GM12873 (cell line): ENCODE measurements around the gene DEFB114.

Experiments
- TF ChIP-seq, protein P1 (sequence below): IDR thresholded peaks from 2 replicates; pipeline ENCODE4 v1.5.1; 2012; ENCODE audit warnings: low read depth, mild to moderate bottlenecking, moderate library complexity, low read length, control low read depth; ENCODE audit not compliant: insufficient read depth; ENCODE audit errors: missing control alignments

The DEFB114 gene

DNA sequence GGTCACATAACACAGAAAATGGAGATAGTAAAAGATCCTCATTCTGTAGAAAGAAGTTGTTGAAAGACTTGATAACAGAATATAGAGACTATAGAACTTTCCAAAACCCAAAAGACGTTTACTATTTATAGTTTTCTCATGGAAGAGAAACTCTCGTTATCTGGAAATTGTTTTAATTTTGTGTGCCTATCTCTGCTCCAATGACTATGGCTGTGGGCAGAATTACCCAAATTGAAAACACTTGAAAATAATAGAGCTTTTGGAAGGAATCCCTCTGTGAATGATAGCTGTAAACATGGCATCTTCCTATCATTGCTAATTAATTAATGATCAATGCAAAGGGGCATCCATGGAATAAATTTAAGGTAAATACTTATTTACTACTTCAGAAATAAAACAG, at the start of gene DEFB114:
Gene DEFB114, minus strand, starts transcription at position 101 of the 400 bp plus-strand sequence. Its CDS starts 59 bp downstream, at position 42.
- TF ChIP-seq, protein P1, sequence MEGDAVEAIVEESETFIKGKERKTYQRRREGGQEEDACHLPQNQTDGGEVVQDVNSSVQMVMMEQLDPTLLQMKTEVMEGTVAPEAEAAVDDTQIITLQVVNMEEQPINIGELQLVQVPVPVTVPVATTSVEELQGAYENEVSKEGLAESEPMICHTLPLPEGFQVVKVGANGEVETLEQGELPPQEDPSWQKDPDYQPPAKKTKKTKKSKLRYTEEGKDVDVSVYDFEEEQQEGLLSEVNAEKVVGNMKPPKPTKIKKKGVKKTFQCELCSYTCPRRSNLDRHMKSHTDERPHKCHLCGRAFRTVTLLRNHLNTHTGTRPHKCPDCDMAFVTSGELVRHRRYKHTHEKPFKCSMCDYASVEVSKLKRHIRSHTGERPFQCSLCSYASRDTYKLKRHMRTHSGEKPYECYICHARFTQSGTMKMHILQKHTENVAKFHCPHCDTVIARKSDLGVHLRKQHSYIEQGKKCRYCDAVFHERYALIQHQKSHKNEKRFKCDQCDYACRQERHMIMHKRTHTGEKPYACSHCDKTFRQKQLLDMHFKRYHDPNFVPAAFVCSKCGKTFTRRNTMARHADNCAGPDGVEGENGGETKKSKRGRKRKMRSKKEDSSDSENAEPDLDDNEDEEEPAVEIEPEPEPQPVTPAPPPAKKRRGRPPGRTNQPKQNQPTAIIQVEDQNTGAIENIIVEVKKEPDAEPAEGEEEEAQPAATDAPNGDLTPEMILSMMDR: no peak

DNA sequence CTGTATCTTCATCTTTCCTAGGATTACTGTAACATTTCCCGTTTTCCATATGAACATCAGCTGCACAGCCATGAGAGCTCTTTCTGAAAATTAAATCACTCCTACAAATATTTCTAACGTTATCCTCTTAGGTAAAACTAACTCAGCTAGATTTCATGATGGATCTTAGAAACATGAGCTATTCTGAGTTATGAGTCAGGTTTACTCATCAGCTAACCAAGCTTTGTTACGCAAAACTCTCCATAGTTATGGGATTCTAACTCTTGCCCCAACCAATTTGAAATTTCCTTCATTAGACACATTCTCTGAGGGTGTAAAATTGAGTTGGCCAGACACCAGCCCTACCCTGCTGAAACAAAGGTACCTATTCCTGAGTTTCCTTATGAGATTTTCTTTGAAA, 43.9 kb upstream of the DEFB114 start:
- TF ChIP-seq, protein P1: no peak

- TF ChIP-seq, protein P1: no peak
Observed at GRCh38 chr6:50003139-50003538, 39.2 kb upstream of the DEFB114 start.

DNA sequence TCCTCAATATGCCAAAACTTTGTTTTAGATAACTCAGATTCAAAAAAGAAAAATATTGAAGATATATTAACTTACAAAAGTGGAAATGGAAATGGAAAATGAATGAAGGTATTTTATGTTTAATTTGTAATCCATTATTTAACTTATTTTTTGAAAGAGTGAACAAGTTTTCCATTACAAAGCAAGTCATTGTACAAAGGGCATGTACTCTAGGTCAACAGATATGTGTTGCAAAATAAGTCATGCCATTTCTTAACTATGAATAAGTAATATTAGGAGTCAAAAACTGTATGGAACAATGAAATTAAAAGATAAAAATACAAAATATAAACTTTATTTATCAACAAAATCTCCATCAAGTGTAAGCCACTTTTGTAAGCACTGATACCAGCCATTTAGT, 31.3 kb upstream of the DEFB114 start:
- TF ChIP-seq, protein P1: no peak

GRCh38 chr6:49988900-49989299, 24.9 kb upstream of the DEFB114 start:
- TF ChIP-seq, protein P1: no peak

DNA sequence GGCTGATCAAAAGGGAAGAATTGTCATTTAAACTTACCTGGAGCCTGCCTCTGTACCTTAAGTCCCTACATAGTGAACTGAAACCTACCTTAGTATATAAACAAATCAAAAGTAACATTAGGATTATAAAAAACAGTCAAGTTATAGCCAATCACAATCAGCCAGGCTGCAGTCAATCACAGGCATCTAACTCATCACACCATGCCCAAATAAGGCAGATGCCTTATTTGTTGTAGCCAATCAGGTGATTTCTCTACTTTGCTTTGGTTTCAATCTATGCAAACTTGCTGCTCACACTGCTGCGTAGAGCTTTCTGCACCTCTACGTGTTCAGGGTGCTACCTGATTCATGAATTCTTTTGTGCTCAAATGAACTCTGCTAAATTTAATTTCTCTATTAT, 23.8 kb upstream of the DEFB114 start:
- TF ChIP-seq, protein P1: no peak

- TF ChIP-seq, protein P1: no peak
Observed at GRCh38 chr6:49986551-49986950, 22.6 kb upstream of the DEFB114 start.
